SH-SY5Y (cell line): ENCODE data around the gene MEF2A.

Experiments used
- GATA2 ChIP-seq: IDR thresholded peaks from 2 replicates; pipeline ENCODE4 v1.6.1; 2011; ENCODE audit warnings: mild to moderate bottlenecking, low read depth, low read length
- GATA3 ChIP-seq: IDR thresholded peaks from 2 replicates; pipeline ENCODE4 v1.6.1; 2011; ENCODE audit warnings: low read depth, mild to moderate bottlenecking, low read length, moderate library complexity

DNA sequence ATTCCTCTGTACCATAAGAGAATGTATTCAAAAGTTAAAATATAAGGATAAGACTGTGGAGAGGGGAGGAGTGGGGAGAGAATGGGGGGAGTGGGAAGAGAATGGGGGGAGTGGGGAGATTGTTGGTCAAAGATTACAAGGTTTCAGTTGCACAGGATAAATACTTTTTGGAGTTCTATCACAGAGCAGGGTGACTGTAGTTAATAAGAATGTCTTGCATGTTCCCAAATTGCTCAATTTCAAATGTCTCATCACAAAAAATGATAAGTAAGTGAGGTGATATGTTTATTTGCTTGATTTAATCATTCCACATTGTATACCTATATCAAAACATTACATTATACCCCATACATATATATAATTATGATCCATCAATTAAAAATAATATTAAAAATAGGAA is 23.0 kb upstream of the MEF2A start:
- no peak for TF ChIP-seq GATA2
- no peak for TF ChIP-seq GATA3
